ENCODE measurements around the gene OCRL.

- TF ChIP-seq, protein P1, sequence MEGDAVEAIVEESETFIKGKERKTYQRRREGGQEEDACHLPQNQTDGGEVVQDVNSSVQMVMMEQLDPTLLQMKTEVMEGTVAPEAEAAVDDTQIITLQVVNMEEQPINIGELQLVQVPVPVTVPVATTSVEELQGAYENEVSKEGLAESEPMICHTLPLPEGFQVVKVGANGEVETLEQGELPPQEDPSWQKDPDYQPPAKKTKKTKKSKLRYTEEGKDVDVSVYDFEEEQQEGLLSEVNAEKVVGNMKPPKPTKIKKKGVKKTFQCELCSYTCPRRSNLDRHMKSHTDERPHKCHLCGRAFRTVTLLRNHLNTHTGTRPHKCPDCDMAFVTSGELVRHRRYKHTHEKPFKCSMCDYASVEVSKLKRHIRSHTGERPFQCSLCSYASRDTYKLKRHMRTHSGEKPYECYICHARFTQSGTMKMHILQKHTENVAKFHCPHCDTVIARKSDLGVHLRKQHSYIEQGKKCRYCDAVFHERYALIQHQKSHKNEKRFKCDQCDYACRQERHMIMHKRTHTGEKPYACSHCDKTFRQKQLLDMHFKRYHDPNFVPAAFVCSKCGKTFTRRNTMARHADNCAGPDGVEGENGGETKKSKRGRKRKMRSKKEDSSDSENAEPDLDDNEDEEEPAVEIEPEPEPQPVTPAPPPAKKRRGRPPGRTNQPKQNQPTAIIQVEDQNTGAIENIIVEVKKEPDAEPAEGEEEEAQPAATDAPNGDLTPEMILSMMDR (IDR thresholded peaks at IDR 0.05) = no peak
- no peak for TF ChIP-seq POLR2A (IDR thresholded peaks at IDR 0.05)
These were observed 41.8 kb downstream of the OCRL start for GRCh38 chrX:129581904-129582303.

Data from uterus (tissue), 2 donors.